Skeletal muscle tissue (tissue), 4 donors: ENCODE data around the gene SMPDL3A. TPM values are rescaled to one million over a fixed set of nuclear protein-coding genes. Genes with fewer than 3 reads are reported as not detected.

Experiments
- H3K27ac ChIP-seq: one replicate; pipeline ENCODE4 v1.7.0; 2013; ENCODE audit warnings: mild to moderate bottlenecking, low read depth, low read length, inconsistent platforms
- H3K27me3 ChIP-seq, 3 donors: one replicate each; pipeline ENCODE4 v1.7.0; 2013; ENCODE audit warnings: low read length in 3 of 3; ENCODE audit not compliant: control insufficient read depth in 3 of 3, insufficient read depth in 3 of 3
- H3K36me3 ChIP-seq, 3 donors: one replicate each; pipeline ENCODE4 v1.7.0; 2013; ENCODE audit warnings: low read length in 3 of 3; ENCODE audit not compliant: control insufficient read depth in 3 of 3, insufficient read depth in 3 of 3
- H3K4me1 ChIP-seq, 3 donors: one replicate each; pipeline ENCODE4 v1.7.0; 2013; ENCODE audit warnings: low read length in 3 of 3, mild to moderate bottlenecking in 3 of 3; ENCODE audit not compliant: control insufficient read depth in 3 of 3, insufficient read depth in 3 of 3
- H3K4me3 ChIP-seq, 3 donors: one replicate each; pipeline ENCODE4 v1.7.0; 2013; ENCODE audit warnings: low read length in 3 of 3
- H3K9ac ChIP-seq, 3 donors: one replicate each; pipeline ENCODE4 v1.7.0; 2013; ENCODE audit warnings: low read length in 3 of 3, mild to moderate bottlenecking in 3 of 3, moderate library complexity in 2 of 3, low read depth in 1 of 3
- H3K9me3 ChIP-seq, 3 donors: one replicate each; pipeline ENCODE4 v1.7.0; 2013; ENCODE audit warnings: low read length in 3 of 3; ENCODE audit not compliant: control insufficient read depth in 3 of 3
- total RNA-seq: library from RNA; depleted of rRNA; stranded (reverse); fragments of >200 nt; gene quantifications from one replicate; pipeline ENCODE4 v1.2.3, GENCODE V29; 2014
- donor health status: Osteomylitis.

The SMPDL3A gene
- total RNA-seq, 1 donor from 2014 or later, result 11.0 TPM

- H3K9me3 ChIP-seq, result no peaks in the 10 kb centered on the region
- no peak overlapping the region for H3K27ac ChIP-seq
These were observed 11.0 kb downstream of the SMPDL3A start for GRCh38 chr6:122799916-122800686.

GRCh38 chr6:122800906-122801305 is 11.8 kb downstream of the SMPDL3A start:
- Histone ChIP-seq H3K9me3 (no peaks in the 10 kb centered on the region), H3K27ac (no peak overlapping the region), H3K4me1 (peaks cover 8 to 12% (median 9%) of the 10 kb centered on the region in 3 donors), H3K4me3 (no peak overlapping the region), H3K27me3 (no peaks in the 10 kb centered on the region), H3K36me3 (peaks cover 10 to 38% (median 33%) of the 10 kb centered on the region in 3 donors), H3K9ac (no peak overlapping the region)

More at GRCh38 chr6:122799916-122800686, 11.0 kb downstream of the SMPDL3A start:
- Histone ChIP-seq H3K27me3 (no peaks in the 10 kb centered on the region), H3K36me3 (peaks cover 5 to 31% (median 25%) of the 10 kb centered on the region in 3 donors), H3K4me3 (no peak overlapping the region), H3K4me1 (peaks cover 8 to 12% (median 9%) of the 10 kb centered on the region in 3 donors), H3K9ac (no peak overlapping the region)

GRCh38 chr6:122801397-122801796 is 12.3 kb downstream of the SMPDL3A start:
- Histone ChIP-seq H3K4me1 (peaks cover 8 to 12% (median 9%) of the 10 kb centered on the region in 3 donors), H3K36me3 (peaks cover 10 to 39% (median 37%) of the 10 kb centered on the region in 3 donors), H3K9me3 (no peaks in the 10 kb centered on the region), H3K9ac (no peak overlapping the region), H3K4me3 (no peak overlapping the region), H3K27ac (no peak overlapping the region), H3K27me3 (no peaks in the 10 kb centered on the region)

DNA sequence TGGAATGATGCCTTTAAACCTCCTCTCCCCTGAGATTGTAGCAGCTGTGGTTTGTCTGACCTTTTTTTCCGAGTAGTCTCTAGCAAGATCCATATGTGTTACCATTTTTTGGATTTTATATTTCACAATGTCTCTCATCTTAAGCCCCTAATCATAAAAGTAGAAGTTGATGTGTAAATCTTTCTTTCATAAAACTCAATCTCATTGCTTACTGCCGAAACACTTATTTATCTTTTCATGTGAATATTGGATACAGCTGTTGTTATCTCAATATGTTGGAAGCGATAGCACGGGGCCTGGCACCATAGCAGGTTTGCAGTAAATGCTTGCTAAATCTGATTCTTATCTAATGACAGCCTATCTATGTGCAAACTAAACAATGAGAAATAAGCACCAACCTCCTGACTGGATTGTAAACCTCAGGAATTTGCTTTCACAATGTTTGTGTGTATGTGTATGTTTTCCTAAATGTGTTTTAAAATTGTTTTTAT is 14.2 kb downstream of the SMPDL3A start:
- Histone ChIP-seq H3K4me3 (no peak overlapping the region), H3K27ac (no peak overlapping the region), H3K36me3 (peaks cover 10 to 32% (median 27%) of the 10 kb centered on the region in 3 donors), H3K9ac (no peak overlapping the region), H3K27me3 (no peaks in the 10 kb centered on the region), H3K9me3 (no peaks in the 10 kb centered on the region), H3K4me1 (peaks cover 7 to 10% (median 8%) of the 10 kb centered on the region in 3 donors)

GRCh38 chr6:122804962-122805485 is 16.0 kb downstream of the SMPDL3A start:
- no peak overlapping the region for H3K4me3 ChIP-seq
- H3K36me3 ChIP-seq, result peaks cover 15 to 35% (median 34%) of the 10 kb centered on the region in 3 donors
- no peaks in the 10 kb centered on the region for H3K27me3 ChIP-seq
- no peak overlapping the region for H3K27ac ChIP-seq
- H3K9ac ChIP-seq, result no peak overlapping the region
- H3K9me3 ChIP-seq, result no peaks in the 10 kb centered on the region
- peaks cover 0 to 4% (median 2%) of the 10 kb centered on the region in 3 donors for H3K4me1 ChIP-seq

- H3K4me1 ChIP-seq, result peaks cover 0 to under 1% (median 0%) of the 10 kb centered on the region in 3 donors
- no peak overlapping the region for H3K9ac ChIP-seq
- H3K27ac ChIP-seq, result no peak overlapping the region
- no peaks in the 10 kb centered on the region for H3K27me3 ChIP-seq
- peaks cover 15 to 41% (median 40%) of the 10 kb centered on the region in 3 donors for H3K36me3 ChIP-seq
- H3K9me3 ChIP-seq, result no peaks in the 10 kb centered on the region
- H3K4me3 ChIP-seq, result no peak overlapping the region
These were observed 17.2 kb downstream of the SMPDL3A start for GRCh38 chr6:122806291-122806690.

- no peaks in the 10 kb centered on the region for H3K9me3 ChIP-seq
- H3K27me3 ChIP-seq, result no peaks in the 10 kb centered on the region
- H3K27ac ChIP-seq, result no peak overlapping the region
- H3K4me3 ChIP-seq, result no peak overlapping the region
- H3K36me3 ChIP-seq, result peaks cover 15 to 41% (median 32%) of the 10 kb centered on the region in 3 donors
- H3K9ac ChIP-seq, result no peak overlapping the region
- H3K4me1 ChIP-seq, result no peaks in the 10 kb centered on the region
These were observed 19.2 kb downstream of the SMPDL3A start for GRCh38 chr6:122808121-122808885.

DNA sequence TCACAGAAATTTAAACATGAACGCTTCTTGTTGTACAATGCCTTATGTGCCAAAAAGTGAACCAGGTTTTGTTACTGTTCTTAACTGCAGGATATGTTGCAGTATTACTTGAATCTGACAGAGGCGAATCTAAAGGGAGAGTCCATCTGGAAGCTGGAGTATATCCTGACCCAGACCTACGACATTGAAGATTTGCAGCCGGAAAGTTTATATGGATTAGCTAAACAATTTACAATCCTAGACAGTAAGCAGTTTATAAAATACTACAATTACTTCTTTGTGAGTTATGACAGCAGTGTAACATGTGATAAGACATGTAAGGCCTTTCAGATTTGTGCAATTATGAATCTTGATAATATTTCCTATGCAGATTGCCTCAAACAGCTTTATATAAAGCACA is 19.9 kb downstream of the SMPDL3A start:
- Histone ChIP-seq H3K4me3 (no peak overlapping the region), H3K9me3 (no peaks in the 10 kb centered on the region), H3K9ac (no peak overlapping the region), H3K36me3 (peaks cover 15 to 41% (median 32%) of the 10 kb centered on the region in 3 donors), H3K4me1 (no peaks in the 10 kb centered on the region), H3K27ac (no peak overlapping the region), H3K27me3 (no peaks in the 10 kb centered on the region)

- Histone ChIP-seq H3K4me3 (no peak overlapping the region), H3K36me3 (peaks cover 14 to 40% (median 32%) of the 10 kb centered on the region in 3 donors), H3K27me3 (no peaks in the 10 kb centered on the region), H3K27ac (no peak overlapping the region), H3K4me1 (no peaks in the 10 kb centered on the region), H3K9ac (no peak overlapping the region), H3K9me3 (no peaks in the 10 kb centered on the region)
These were observed 20.6 kb downstream of the SMPDL3A start for GRCh38 chr6:122809691-122810090.
